Kidney tubule cell (primary cell): ENCODE measurements around the gene ELL.

ENCODE experiments used
- DNase-seq: peaks from one replicate; pipeline ENCODE4 v3.0.0-alpha.2; 2018; ENCODE audit warnings: low spot score

Gene ELL

GRCh38 chr19:18396471-18397241 lies 125.2 kb downstream of the ELL start:
- DNase-seq = no peak

GRCh38 chr19:18393836-18394235 lies 128.0 kb downstream of the ELL start:
- no peak for DNase-seq

DNA sequence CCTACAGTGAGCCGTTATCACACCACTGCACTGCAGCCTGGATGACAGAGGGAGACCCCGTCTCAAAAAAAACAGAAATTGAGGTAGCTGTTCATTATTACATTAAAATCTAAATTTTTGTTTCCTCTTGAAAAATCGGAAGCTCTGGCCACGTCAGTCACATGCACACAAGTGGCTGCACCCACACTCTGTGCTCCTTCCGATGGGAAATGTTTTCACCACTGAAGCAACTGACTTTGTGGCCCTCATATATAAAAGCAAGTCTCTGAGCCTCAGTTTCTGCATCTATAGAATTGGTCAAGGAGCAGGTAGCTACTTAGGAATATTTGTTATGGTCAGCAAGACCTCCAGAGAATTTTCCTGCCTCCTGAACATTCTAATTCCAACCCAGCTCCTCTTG lies 128.9 kb downstream of the ELL start:
- DNase-seq = no peak
